ENCODE data around the gene RAB3C.

DNA sequence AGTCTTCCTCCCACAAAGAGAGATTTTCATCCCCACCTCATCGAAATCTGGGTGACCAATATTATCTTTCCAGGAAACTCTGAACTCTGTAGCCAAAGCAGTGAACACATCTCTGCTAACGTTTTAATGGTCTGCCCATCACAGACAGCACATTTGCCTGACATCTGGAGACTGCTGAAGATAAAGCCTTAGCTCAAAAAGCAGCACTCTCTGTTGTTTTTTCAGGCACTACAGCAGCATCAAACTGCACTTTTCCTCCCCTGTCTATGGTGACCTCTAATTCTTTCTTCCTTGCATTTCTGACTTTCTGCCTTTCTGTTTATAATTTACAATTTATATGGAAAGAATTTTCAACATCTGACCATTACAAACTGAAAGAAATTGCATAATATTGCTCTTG, 66.8 kb downstream of the RAB3C start:
- TF ChIP-seq EZH2 (IDR thresholded peaks at IDR 0.05) (no peak), EZH2phosphoT487 (IDR thresholded peaks at IDR 0.05) (no peak)
- TF ChIP-seq, protein P1, sequence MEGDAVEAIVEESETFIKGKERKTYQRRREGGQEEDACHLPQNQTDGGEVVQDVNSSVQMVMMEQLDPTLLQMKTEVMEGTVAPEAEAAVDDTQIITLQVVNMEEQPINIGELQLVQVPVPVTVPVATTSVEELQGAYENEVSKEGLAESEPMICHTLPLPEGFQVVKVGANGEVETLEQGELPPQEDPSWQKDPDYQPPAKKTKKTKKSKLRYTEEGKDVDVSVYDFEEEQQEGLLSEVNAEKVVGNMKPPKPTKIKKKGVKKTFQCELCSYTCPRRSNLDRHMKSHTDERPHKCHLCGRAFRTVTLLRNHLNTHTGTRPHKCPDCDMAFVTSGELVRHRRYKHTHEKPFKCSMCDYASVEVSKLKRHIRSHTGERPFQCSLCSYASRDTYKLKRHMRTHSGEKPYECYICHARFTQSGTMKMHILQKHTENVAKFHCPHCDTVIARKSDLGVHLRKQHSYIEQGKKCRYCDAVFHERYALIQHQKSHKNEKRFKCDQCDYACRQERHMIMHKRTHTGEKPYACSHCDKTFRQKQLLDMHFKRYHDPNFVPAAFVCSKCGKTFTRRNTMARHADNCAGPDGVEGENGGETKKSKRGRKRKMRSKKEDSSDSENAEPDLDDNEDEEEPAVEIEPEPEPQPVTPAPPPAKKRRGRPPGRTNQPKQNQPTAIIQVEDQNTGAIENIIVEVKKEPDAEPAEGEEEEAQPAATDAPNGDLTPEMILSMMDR (IDR thresholded peaks at IDR 0.05) = no peak

Measured in neural progenitor cell (in vitro differentiated cells).